Muscle of back (tissue), 11 donors: ENCODE data around the gene TRMT5. TPM values are rescaled to one million over a fixed set of nuclear protein-coding genes. Genes with fewer than 3 reads are reported as not detected.

Source experiments
- DNase-seq, 3 donors: peaks; one replicate each; pipeline versions ENCODE4 v3.0.0 to v3.0.0-alpha.2; 2013
- polyA plus RNA-seq, 10 donors: library from polyadenylated mRNA; unstranded; fragments of 120-200 nt; gene quantifications; one replicate each; pipeline ENCODE4 v1.2.1, GENCODE V29; 2013; ENCODE audit not compliant: insufficient read length in 10 of 10

Gene TRMT5
- polyA plus RNA-seq, 10 donors, result 15.1 to 24.6 (median 18.5) TPM

- peak in 1 of 3 donors; percentile 19 for DNase-seq
Observed at GRCh38 chr14:60968099-60968498, 12.8 kb downstream of the TRMT5 start.

- DNase-seq, result peak in 1 of 3 donors; percentile 66
Observed at GRCh38 chr14:60965402-60965801, 15.5 kb downstream of the TRMT5 start.

GRCh38 chr14:60964904-60965303, 16.0 kb downstream of the TRMT5 start:
- no peak for DNase-seq

GRCh38 chr14:60963761-60964160, 17.1 kb downstream of the TRMT5 start:
- no peak for DNase-seq

- no peak for DNase-seq
Observed at GRCh38 chr14:60958146-60958545, 22.7 kb downstream of the TRMT5 start.

- no peak for DNase-seq
Observed at GRCh38 chr14:60956632-60957031, 24.2 kb downstream of the TRMT5 start.

- no peak for DNase-seq
Observed at GRCh38 chr14:60956202-60956601, 24.7 kb downstream of the TRMT5 start.

GRCh38 chr14:60951776-60952435, 29.0 kb downstream of the TRMT5 start:
- DNase-seq, result no peak

- no peak for DNase-seq
Observed at GRCh38 chr14:60946773-60947172, 34.1 kb downstream of the TRMT5 start.

GRCh38 chr14:60945984-60946383, 34.9 kb downstream of the TRMT5 start:
- DNase-seq, result no peak

- no peak for DNase-seq
Observed at GRCh38 chr14:60944204-60944603, 36.7 kb downstream of the TRMT5 start.

- DNase-seq, result no peak
Observed at GRCh38 chr14:60943637-60944032, 37.2 kb downstream of the TRMT5 start.

- DNase-seq, result peak in 1 of 3 donors; percentile 48
Observed at GRCh38 chr14:60935319-60935718, 45.6 kb downstream of the TRMT5 start.

GRCh38 chr14:60933920-60934655, 46.8 kb downstream of the TRMT5 start:
- DNase-seq, result no peak

GRCh38 chr14:60931218-60931617, 49.7 kb downstream of the TRMT5 start:
- DNase-seq, result peak; percentile 59 to 66 (median 61)

- no peak for DNase-seq
Observed at GRCh38 chr14:60926002-60926401, 54.9 kb downstream of the TRMT5 start.

- DNase-seq, result no peak
Observed at GRCh38 chr14:60925286-60925685, 55.6 kb downstream of the TRMT5 start.

- no peak for DNase-seq
Observed at GRCh38 chr14:60922050-60922449, 58.8 kb downstream of the TRMT5 start.

Other genes starting within 250 kb of the TRMT5 start
- gene MNAT1, start 246.3 kb downstream of the TRMT5 start, polyA plus RNA-seq, result 10 to 100 TPM; 39.8 to 59.1 (median 50.0) TPM
- gene SLC38A6, start 166 bp upstream of the TRMT5 start, polyA plus RNA-seq, result 10 to 100 TPM in 9 of 10 donors, 1 to 10 TPM in 1; 9.8 to 20.3 (median 14.3) TPM